ENCODE data around the gene FILIP1L.

The FILIP1L gene

DNA sequence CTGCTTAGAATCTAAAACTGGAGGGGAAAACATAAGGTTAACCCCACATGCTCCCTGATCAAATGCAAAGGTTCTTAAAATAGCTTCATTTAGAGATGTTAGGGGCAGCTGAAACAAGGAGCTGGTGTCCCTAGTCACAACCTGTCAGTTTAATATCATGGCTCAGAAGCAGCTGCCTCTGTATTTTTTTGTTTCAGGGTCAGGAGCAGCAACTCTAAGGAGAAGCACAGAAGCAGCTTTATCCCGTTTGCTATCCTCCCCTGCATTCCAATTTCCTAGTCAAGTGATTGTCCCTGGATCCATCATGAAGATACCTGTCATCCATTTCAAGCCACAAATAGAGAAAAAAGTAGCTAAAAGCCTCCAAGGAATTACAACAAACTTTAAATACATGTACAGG is 4.1 kb downstream of the FILIP1L start:
- H3K4me1 ChIP-seq (ENCODE audit: control insufficient read depth, insufficient read depth, low read length), result no peaks in the 10 kb centered on the region
- WGBS, 2 experiments, result 79 to 86% methylated on average over 1 of the region's 1 CpG

DNA sequence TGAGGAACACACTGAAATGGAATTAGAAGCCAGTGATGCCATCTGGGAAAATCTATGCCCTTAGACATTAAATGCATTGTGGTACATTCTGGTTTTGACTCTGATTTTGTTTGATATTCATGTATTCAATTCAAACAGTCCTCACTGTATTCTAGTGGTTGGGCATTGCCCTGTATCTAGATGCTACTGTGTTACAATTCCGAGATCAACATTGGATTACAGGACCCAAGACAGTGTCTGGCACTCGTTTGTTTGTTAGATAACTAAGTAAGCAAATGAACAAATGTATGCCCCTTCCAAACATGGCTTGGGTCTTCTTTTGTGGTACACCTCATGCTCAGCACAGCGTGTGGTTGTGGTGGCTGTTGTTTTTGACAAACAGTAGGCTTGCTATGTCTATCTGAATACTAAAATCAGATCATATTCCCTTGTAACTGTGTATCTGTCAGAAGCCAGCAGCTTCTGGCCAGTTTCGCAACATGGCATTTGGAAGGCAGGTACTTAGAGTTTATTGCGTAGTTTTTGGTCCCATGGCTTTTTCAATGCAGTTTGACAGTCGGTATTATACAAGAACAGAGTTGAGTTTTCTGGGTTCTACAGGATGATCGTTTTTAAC is 5.7 kb downstream of the FILIP1L start:
- Histone ChIP-seq H3K27ac (ENCODE audit: insufficient read depth, low read depth, low read length, poor library complexity, severe bottlenecking) (no peak overlapping the region), H3K4me1 (ENCODE audit: control insufficient read depth, insufficient read depth, low read length) (no peaks in the 10 kb centered on the region), H3K36me3 (ENCODE audit: control insufficient read depth, insufficient read depth, low read length) (no peaks in the 10 kb centered on the region), H3K27me3 (ENCODE audit: control insufficient read depth, insufficient read depth, low read length, poor library complexity, severe bottlenecking) (no peaks in the 10 kb centered on the region), H3K4me3 (ENCODE audit: insufficient read depth, low read depth, low read length) (no peak overlapping the region), H3K9me3 (ENCODE audit: control insufficient read depth, low read length) (no peaks in the 10 kb centered on the region)
- 96 to 97% methylated on average over 6 to 7 of the region's 7 CpGs for WGBS, 2 experiments

More for the DNA sequence above, 4.1 kb downstream of the FILIP1L start:
- no peaks in the 10 kb centered on the region for H3K27me3 ChIP-seq (ENCODE audit: control insufficient read depth, insufficient read depth, low read length, poor library complexity, severe bottlenecking)
- H3K9me3 ChIP-seq (ENCODE audit: control insufficient read depth, low read length), result no peaks in the 10 kb centered on the region
- H3K27ac ChIP-seq (ENCODE audit: insufficient read depth, low read depth, low read length, poor library complexity, severe bottlenecking), result no peak overlapping the region
- H3K36me3 ChIP-seq (ENCODE audit: control insufficient read depth, insufficient read depth, low read length), result no peaks in the 10 kb centered on the region
- no peak overlapping the region for H3K4me3 ChIP-seq (ENCODE audit: insufficient read depth, low read depth, low read length)

DNA sequence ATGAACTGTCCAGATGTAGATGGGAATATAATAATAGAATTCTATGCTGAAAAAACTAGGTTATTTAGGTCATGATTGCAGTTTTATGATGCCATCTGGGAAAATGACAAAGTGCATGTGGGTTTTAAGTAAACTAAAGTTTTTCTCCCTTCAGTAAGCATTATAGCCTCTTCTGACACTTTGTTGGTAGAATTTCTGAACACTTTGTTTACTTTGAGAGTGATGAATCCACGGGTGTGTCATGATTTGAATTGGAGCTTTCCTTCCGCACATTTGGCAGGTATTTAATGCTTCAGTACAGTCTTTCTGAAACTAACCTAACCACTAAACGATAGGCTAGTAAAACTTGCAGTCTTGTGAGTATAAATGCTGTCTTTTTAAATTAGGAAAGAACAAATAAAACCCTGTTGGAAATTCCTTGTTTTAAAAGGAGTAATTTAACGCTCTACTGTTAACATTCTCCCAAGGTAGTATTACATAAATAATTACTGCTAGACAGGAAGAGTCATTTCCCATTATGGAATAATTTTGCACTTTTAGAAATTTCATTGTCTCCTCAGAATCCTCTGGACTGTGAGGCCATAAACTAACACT is 7.0 kb downstream of the FILIP1L start:
- 87 to 97% methylated on average over 3 of the region's 4 CpGs for WGBS, 2 experiments
- H3K9me3 ChIP-seq (ENCODE audit: control insufficient read depth, low read length), result no peaks in the 10 kb centered on the region
- no peaks in the 10 kb centered on the region for H3K27me3 ChIP-seq (ENCODE audit: control insufficient read depth, insufficient read depth, low read length, poor library complexity, severe bottlenecking)
- H3K4me3 ChIP-seq (ENCODE audit: insufficient read depth, low read depth, low read length), result no peak overlapping the region
- peaks cover 5% of the 10 kb centered on the region for H3K4me1 ChIP-seq (ENCODE audit: control insufficient read depth, insufficient read depth, low read length)
- no peaks in the 10 kb centered on the region for H3K36me3 ChIP-seq (ENCODE audit: control insufficient read depth, insufficient read depth, low read length)
- no peak overlapping the region for H3K27ac ChIP-seq (ENCODE audit: insufficient read depth, low read depth, low read length, poor library complexity, severe bottlenecking)

DNA sequence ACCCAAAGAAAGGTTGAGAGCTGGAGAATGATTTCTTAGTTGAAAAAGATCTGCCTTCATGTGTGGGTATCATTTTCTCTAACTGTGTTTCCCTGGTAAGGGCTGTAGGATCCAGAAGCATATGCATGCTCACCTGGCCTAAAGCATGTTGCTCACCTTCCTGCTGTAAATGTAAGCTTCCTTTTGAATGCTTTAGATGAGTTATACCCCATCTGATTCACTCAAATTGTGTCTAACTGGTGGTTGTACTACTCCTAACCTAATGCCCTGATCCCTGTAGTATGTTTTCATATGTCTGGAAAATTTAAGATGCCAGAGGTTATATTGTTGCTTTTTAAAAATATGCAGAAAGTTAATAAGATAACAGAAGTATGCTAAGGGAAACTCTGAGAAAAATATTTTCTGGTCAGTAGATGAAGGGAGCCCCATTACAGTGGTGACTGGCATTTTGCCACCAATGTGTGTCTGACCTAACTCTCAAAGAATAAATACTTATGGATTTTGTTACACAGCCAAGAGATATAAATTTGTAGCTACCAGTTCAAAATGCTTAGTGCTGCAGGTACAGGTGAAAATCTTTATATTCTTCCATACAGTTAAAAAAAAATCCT is 7.7 kb downstream of the FILIP1L start:
- Histone ChIP-seq H3K27ac (ENCODE audit: insufficient read depth, low read depth, low read length, poor library complexity, severe bottlenecking) (no peak overlapping the region), H3K4me3 (ENCODE audit: insufficient read depth, low read depth, low read length) (no peak overlapping the region), H3K36me3 (ENCODE audit: control insufficient read depth, insufficient read depth, low read length) (no peaks in the 10 kb centered on the region), H3K4me1 (ENCODE audit: control insufficient read depth, insufficient read depth, low read length) (peaks cover 5% of the 10 kb centered on the region), H3K27me3 (ENCODE audit: control insufficient read depth, insufficient read depth, low read length, poor library complexity, severe bottlenecking) (no peaks in the 10 kb centered on the region), H3K9me3 (ENCODE audit: control insufficient read depth, low read length) (no peaks in the 10 kb centered on the region)

DNA sequence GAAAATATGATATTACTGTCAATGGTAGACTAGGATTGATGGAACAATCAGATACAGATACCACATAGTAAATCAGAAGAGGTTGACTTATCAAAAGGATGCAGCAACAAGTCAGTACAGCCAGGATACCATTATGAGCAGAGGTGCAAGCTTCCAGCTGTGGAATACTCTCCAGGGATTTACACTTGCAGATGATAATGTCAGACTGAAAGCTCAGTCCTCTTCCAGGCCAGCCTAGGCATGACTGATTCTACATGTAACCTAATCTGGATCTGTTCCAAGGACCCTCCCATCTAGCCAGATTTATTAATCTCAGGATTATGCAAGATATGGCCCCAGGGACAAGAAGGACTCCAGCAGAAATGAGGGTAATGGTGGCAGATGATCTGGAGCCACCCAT is 8.2 kb downstream of the FILIP1L start:
- Histone ChIP-seq H3K36me3 (ENCODE audit: control insufficient read depth, insufficient read depth, low read length) (no peaks in the 10 kb centered on the region), H3K9me3 (ENCODE audit: control insufficient read depth, low read length) (no peaks in the 10 kb centered on the region), H3K4me3 (ENCODE audit: insufficient read depth, low read depth, low read length) (no peak overlapping the region), H3K27ac (ENCODE audit: insufficient read depth, low read depth, low read length, poor library complexity, severe bottlenecking) (no peak overlapping the region), H3K4me1 (ENCODE audit: control insufficient read depth, insufficient read depth, low read length) (peaks cover 5% of the 10 kb centered on the region), H3K27me3 (ENCODE audit: control insufficient read depth, insufficient read depth, low read length, poor library complexity, severe bottlenecking) (no peaks in the 10 kb centered on the region)

DNA sequence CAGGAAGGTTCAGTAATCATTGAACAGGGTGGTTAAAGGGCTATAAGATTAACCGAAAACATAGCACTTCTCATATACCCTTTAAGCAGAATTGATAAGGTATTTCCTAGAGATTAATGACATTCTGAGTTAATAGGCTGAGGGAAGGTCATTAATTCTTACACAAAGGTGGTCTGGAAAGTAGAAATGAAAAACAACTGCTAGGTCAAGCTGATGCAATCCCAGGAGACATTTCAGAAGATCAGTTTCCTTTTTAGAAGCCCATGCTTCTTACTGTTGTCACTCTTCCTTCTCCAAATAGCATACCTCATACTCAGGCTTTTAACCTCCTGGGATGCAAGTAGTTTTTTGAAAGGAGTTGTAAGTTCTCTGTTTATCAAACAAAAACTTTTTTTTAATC is 8.8 kb downstream of the FILIP1L start:
- 86% methylated on average over 1 of the region's 1 CpG; no CpG with 5 or more reads in 1 of the 2 experiments for WGBS, 2 experiments
- H3K27ac ChIP-seq (ENCODE audit: insufficient read depth, low read depth, low read length, poor library complexity, severe bottlenecking), result no peak overlapping the region
- H3K36me3 ChIP-seq (ENCODE audit: control insufficient read depth, insufficient read depth, low read length), result no peaks in the 10 kb centered on the region
- no peak overlapping the region for H3K4me3 ChIP-seq (ENCODE audit: insufficient read depth, low read depth, low read length)
- H3K4me1 ChIP-seq (ENCODE audit: control insufficient read depth, insufficient read depth, low read length), result peaks cover 5% of the 10 kb centered on the region
- no peaks in the 10 kb centered on the region for H3K27me3 ChIP-seq (ENCODE audit: control insufficient read depth, insufficient read depth, low read length, poor library complexity, severe bottlenecking)
- H3K9me3 ChIP-seq (ENCODE audit: control insufficient read depth, low read length), result no peaks in the 10 kb centered on the region

DNA sequence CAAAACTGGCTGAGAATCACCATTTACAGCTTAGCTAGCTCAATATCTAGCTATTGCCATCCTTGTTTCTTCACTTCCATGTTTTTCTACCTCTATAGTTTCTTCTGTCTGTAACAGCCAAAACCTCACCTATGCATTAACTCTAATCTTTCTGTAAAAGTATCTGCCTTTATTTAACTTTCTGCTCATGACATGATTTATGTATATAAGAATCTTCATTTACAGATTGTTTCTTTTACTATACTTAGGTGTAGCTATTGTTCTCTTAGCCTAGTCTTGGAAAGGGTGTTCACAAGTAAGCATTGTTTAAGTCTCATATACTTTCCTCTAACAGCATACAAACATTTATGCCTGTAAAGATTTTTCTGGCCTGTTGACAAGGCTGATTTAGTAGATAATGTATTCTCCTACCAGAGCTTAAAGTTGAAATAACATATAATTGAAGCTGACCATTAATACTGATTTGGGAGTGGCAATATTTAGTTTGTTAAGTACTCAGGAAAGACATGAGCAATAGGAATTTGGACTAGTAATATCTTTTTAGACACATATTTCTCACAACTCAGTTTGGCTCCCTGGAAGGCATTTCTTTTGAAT is 9.4 kb downstream of the FILIP1L start:
- Histone ChIP-seq H3K36me3 (ENCODE audit: control insufficient read depth, insufficient read depth, low read length) (no peaks in the 10 kb centered on the region), H3K4me1 (ENCODE audit: control insufficient read depth, insufficient read depth, low read length) (peaks cover 5% of the 10 kb centered on the region), H3K4me3 (ENCODE audit: insufficient read depth, low read depth, low read length) (no peak overlapping the region), H3K27me3 (ENCODE audit: control insufficient read depth, insufficient read depth, low read length, poor library complexity, severe bottlenecking) (no peaks in the 10 kb centered on the region), H3K27ac (ENCODE audit: insufficient read depth, low read depth, low read length, poor library complexity, severe bottlenecking) (no peak overlapping the region), H3K9me3 (ENCODE audit: control insufficient read depth, low read length) (no peaks in the 10 kb centered on the region)

DNA sequence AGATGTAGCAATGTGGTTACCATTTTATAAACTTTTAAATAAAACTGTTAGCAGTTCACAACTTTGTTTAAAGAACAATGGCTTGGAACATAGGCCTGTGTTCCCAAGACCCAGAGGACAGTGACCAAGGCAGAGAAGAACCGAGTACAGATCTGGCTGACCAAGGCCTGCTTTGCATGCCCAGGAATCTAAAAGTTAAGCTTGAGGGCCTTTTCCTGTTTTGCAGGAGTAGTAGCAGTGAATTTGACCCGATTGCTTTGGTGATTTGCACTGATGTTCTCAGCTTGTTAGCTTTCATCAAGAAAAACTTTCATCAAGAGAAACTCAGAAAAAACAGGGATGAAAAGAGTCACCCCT is 9.9 kb downstream of the FILIP1L start:
- Histone ChIP-seq H3K27me3 (ENCODE audit: control insufficient read depth, insufficient read depth, low read length, poor library complexity, severe bottlenecking) (no peaks in the 10 kb centered on the region), H3K4me3 (ENCODE audit: insufficient read depth, low read depth, low read length) (no peak overlapping the region), H3K4me1 (ENCODE audit: control insufficient read depth, insufficient read depth, low read length) (peaks cover 5% of the 10 kb centered on the region), H3K9me3 (ENCODE audit: control insufficient read depth, low read length) (no peaks in the 10 kb centered on the region), H3K27ac (ENCODE audit: insufficient read depth, low read depth, low read length, poor library complexity, severe bottlenecking) (no peak overlapping the region), H3K36me3 (ENCODE audit: control insufficient read depth, insufficient read depth, low read length) (no peaks in the 10 kb centered on the region)
- 93% methylated on average over 2 of the region's 2 CpGs for WGBS, 2 experiments

DNA sequence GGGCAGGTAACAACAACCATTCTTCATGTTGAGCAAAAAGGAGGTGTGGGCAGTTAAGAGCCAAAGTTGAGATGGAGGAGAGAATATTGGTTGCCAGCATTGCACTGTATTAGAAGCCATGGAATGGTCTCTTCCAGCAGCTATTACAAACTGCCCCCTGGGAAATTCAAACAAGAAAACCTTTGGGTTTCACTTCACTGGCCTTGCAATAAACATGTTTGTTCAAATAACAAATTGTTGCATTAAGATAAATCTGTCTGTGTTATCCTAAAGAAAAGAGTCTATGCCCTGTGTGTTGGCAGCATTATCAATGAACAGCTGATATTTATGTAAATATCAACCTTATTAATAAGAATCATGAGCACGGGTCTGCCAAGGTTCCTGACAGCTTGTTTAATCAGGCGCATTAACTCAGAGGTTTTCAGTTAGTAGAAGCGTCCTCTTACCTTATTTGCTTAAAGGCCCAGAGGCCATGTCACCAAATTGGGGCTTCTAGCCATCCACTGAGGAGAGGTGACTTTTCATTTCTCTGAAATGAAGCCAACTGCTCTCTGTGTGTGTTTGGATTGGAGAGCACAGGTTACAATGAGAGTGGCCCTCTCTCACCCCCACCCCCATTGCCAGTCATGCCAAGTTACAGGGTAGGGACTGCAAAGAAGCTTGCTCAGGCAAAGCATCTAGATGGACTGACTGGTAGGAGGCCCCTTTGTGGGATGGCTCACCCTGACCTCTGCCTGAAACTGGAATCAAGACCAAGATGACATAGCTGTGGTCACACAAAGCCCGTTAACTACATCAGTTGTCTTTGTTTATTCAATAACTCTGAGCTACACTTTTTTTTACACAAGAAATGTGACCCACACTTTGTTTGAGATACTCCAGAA is 10.5 kb downstream of the FILIP1L start:
- 93 to 94% methylated on average over 4 of the region's 4 CpGs for WGBS, 2 experiments
- Histone ChIP-seq H3K27me3 (ENCODE audit: control insufficient read depth, insufficient read depth, low read length, poor library complexity, severe bottlenecking) (no peaks in the 10 kb centered on the region), H3K36me3 (ENCODE audit: control insufficient read depth, insufficient read depth, low read length) (no peaks in the 10 kb centered on the region), H3K4me3 (ENCODE audit: insufficient read depth, low read depth, low read length) (no peak overlapping the region), H3K4me1 (ENCODE audit: control insufficient read depth, insufficient read depth, low read length) (peaks cover 5% of the 10 kb centered on the region), H3K27ac (ENCODE audit: insufficient read depth, low read depth, low read length, poor library complexity, severe bottlenecking) (no peak overlapping the region), H3K9me3 (ENCODE audit: control insufficient read depth, low read length) (no peaks in the 10 kb centered on the region)

DNA sequence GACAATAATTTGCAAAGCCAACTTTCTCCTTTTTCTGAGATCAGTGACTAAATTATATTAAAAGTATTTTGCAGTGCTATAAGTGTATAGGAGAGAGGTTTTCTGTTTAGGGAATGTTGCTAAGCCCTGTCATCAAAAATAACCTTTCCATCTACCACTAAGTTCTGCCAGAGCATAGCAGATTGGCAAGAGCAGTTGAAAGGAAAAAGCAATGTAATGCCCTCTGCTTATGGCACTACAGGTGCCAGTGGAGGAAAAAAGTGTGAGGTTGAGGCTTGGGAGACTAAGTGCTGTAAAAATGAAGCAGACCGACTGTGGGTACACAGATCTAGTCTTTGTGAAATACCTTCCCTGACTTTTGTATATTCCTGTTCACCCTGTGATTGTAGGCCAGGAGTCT is 11.5 kb downstream of the FILIP1L start:
- no peaks in the 10 kb centered on the region for H3K36me3 ChIP-seq (ENCODE audit: control insufficient read depth, insufficient read depth, low read length)
- no peaks in the 10 kb centered on the region for H3K9me3 ChIP-seq (ENCODE audit: control insufficient read depth, low read length)
- H3K27ac ChIP-seq (ENCODE audit: insufficient read depth, low read depth, low read length, poor library complexity, severe bottlenecking), result peak overlapping the region; percentile 10
- H3K4me1 ChIP-seq (ENCODE audit: control insufficient read depth, insufficient read depth, low read length), result peaks cover 5% of the 10 kb centered on the region
- 78 to 100% methylated on average over 1 of the region's 1 CpG for WGBS, 2 experiments
- no peak overlapping the region for H3K4me3 ChIP-seq (ENCODE audit: insufficient read depth, low read depth, low read length)
- H3K27me3 ChIP-seq (ENCODE audit: control insufficient read depth, insufficient read depth, low read length, poor library complexity, severe bottlenecking), result no peaks in the 10 kb centered on the region

Measured in ectodermal cell (in vitro differentiated cells).